NCI-H82 treated with DMSO at 0.1 percent for 48 hours (cell line): ENCODE measurements around the gene ERCC6L.

Experiments used
- DNase-seq: peaks from one replicate; lab custom pipeline; 2025; ENCODE audit not compliant: unreplicated experiment; lab: John Stamatoyannopoulos, UW

ERCC6L gene

GRCh38 chrX:72238721-72239475 is at the start of gene ERCC6L:
Gene ERCC6L, minus strand, starts transcription at chrX:72239027. Its CDS starts 116 bp downstream, at chrX:72238911.
- no peak for DNase-seq

GRCh38 chrX:72282302-72282701 is 43.5 kb upstream of the ERCC6L start:
- no peak for DNase-seq

GRCh38 chrX:72280321-72280845 is 41.6 kb upstream of the ERCC6L start:
- DNase-seq = no peak

GRCh38 chrX:72276478-72276953 is 37.7 kb upstream of the ERCC6L start:
- DNase-seq = no peak

- no peak for DNase-seq
These were observed 35.7 kb upstream of the ERCC6L start for GRCh38 chrX:72274526-72274925.

- no peak for DNase-seq
These were observed 34.9 kb upstream of the ERCC6L start for GRCh38 chrX:72273718-72274117.

- no peak for DNase-seq
These were observed 34.0 kb upstream of the ERCC6L start for GRCh38 chrX:72272868-72273267.

GRCh38 chrX:72271812-72272211 is 33.0 kb upstream of the ERCC6L start:
- DNase-seq = no peak

GRCh38 chrX:72271091-72271788 is 32.4 kb upstream of the ERCC6L start:
- no peak for DNase-seq

GRCh38 chrX:72270316-72270866 is 31.6 kb upstream of the ERCC6L start:
- DNase-seq = no peak

GRCh38 chrX:72269671-72270251 is 30.9 kb upstream of the ERCC6L start:
- DNase-seq = no peak

- no peak for DNase-seq
These were observed 30.0 kb upstream of the ERCC6L start for GRCh38 chrX:72268597-72269365.

GRCh38 chrX:72265263-72265662 is 26.4 kb upstream of the ERCC6L start:
- no peak for DNase-seq

- DNase-seq = no peak
These were observed 23.2 kb upstream of the ERCC6L start for GRCh38 chrX:72262077-72262476.

- no peak for DNase-seq
These were observed 21.6 kb upstream of the ERCC6L start for GRCh38 chrX:72260448-72260847.

GRCh38 chrX:72258174-72258573 is 19.3 kb upstream of the ERCC6L start:
- no peak for DNase-seq

GRCh38 chrX:72255864-72256263 is 17.0 kb upstream of the ERCC6L start:
- DNase-seq = no peak

- DNase-seq = no peak
These were observed 16.6 kb upstream of the ERCC6L start for GRCh38 chrX:72255445-72255844.

- DNase-seq = no peak
These were observed 16.0 kb upstream of the ERCC6L start for GRCh38 chrX:72254816-72255215.

GRCh38 chrX:72253686-72254085 is 14.9 kb upstream of the ERCC6L start:
- DNase-seq = no peak
